OCI-LY1 (cell line): ENCODE data around the gene ASB16.

ENCODE experiments used
- H2AFZ ChIP-seq: fragments of 200-600 bp; sonication (generic), shearing (Covaris generic); 2 replicates; pipeline ENCODE4 v1.6.0; 2014; ENCODE audit warnings: antibody characterized with exemption, mild to moderate bottlenecking, low read length
- H3F3A ChIP-seq: fragments of 200-600 bp; sonication (generic), shearing (Covaris generic); 2 replicates; pipeline ENCODE4 v1.6.0; 2014; ENCODE audit warnings: mild to moderate bottlenecking, antibody characterized with exemption, low read length, moderate library complexity; ENCODE audit not compliant: insufficient read depth
- H3K27ac ChIP-seq: fragments of 200-600 bp; sonication (generic); 2 replicates; pipeline ENCODE4 v1.5.1; 2014; ENCODE audit warnings: low read length, mixed run types, mild to moderate bottlenecking, low read depth; ENCODE audit not compliant: poor library complexity, severe bottlenecking
- H3K27me3 ChIP-seq: fragments of 200-600 bp; sonication (generic); 2 replicates; pipeline ENCODE4 v1.6.0; 2014; ENCODE audit warnings: antibody characterized with exemption, mild to moderate bottlenecking, low read length, moderate library complexity; ENCODE audit not compliant: insufficient read depth
- H3K36me3 ChIP-seq: fragments of 200-600 bp; sonication (generic); 2 replicates; pipeline ENCODE4 v1.6.1; 2014; ENCODE audit warnings: mild to moderate bottlenecking, antibody characterized with exemption, low read length, moderate library complexity, mixed read lengths; ENCODE audit not compliant: insufficient read depth
- H3K4me1 ChIP-seq: fragments of 200-600 bp; sonication (generic); 2 replicates; pipeline ENCODE4 v1.5.1; 2014; ENCODE audit warnings: mild to moderate bottlenecking, low read length, moderate library complexity; ENCODE audit not compliant: insufficient read depth, severe bottlenecking
- H3K4me2 ChIP-seq: fragments of 200-600 bp; sonication (generic), shearing (Covaris generic); 2 replicates; pipeline ENCODE4 v1.6.1; 2014; ENCODE audit warnings: low read length
- H3K4me3 ChIP-seq: fragments of 200-600 bp; sonication (generic); 2 replicates; pipeline ENCODE4 v1.5.1; 2014; ENCODE audit warnings: low read length, low read depth, mild to moderate bottlenecking, mixed read lengths; ENCODE audit not compliant: poor library complexity, severe bottlenecking
- H3K79me2 ChIP-seq: fragments of 200-600 bp; shearing (Covaris generic); 2 replicates; pipeline ENCODE4 v1.6.1; 2016; ENCODE audit warnings: mixed run types, low read length, mixed read lengths; ENCODE audit not compliant: insufficient read depth
- H3K9ac ChIP-seq: fragments of 200-600 bp; sonication (generic), shearing (Covaris generic); 2 replicates; pipeline ENCODE4 v1.6.1; 2014; ENCODE audit warnings: mild to moderate bottlenecking, low read length, mixed read lengths
- H3K9me2 ChIP-seq: fragments of 200-600 bp; sonication (generic), shearing (Covaris generic); 2 replicates; pipeline ENCODE4 v1.6.1; 2014; ENCODE audit warnings: low read depth, mild to moderate bottlenecking, low read length, mixed read lengths
- H3K9me3 ChIP-seq: fragments of 200-600 bp; shearing (Covaris generic); 2 replicates; pipeline ENCODE4 v1.6.1; 2014; ENCODE audit warnings: low read length, mixed read lengths
- H4K20me1 ChIP-seq: fragments of 200-600 bp; sonication (generic), shearing (Covaris generic); 2 replicates; pipeline ENCODE4 v1.6.0; 2016; ENCODE audit warnings: mild to moderate bottlenecking, low read length; ENCODE audit not compliant: insufficient read depth
- CTCF ChIP-seq: fragments of 200-600 bp; sonication (generic), shearing (Covaris generic); IDR thresholded peaks from 2 replicates; pipeline ENCODE4 v1.5.1; 2017; ENCODE audit warnings: mild to moderate bottlenecking, antibody characterized with exemption, low read length, moderate library complexity, mixed read lengths
- EZH2 ChIP-seq: fragments of 200-600 bp; sonication (generic), shearing (Covaris generic); IDR thresholded peaks from 2 replicates; pipeline ENCODE4 v1.8.0; 2017; ENCODE audit warnings: borderline replicate concordance, mixed run types, mild to moderate bottlenecking, antibody characterized with exemption, low read length, moderate library complexity, mixed read lengths

Gene ASB16

GRCh38 chr17:44221084-44221861 lies 50.8 kb downstream of the ASB16 start:
- H3K4me3 ChIP-seq, result peak overlapping the region; percentile 86
- H3K4me2 ChIP-seq, result peak overlapping the region; percentile 95
- peak overlapping the region; percentile 69 for H3K9ac ChIP-seq
- peaks cover 30% of the 10 kb centered on the region for H3K4me1 ChIP-seq
- H3K27me3 ChIP-seq, result no peaks in the 10 kb centered on the region
- H3K36me3 ChIP-seq, result peaks cover 17% of the 10 kb centered on the region
- no peaks in the 10 kb centered on the region for H4K20me1 ChIP-seq
- H3K27ac ChIP-seq, result no peak overlapping the region
- no peaks in the 10 kb centered on the region for H3F3A ChIP-seq
- H3K9me3 ChIP-seq, result no peaks in the 10 kb centered on the region
- no peaks in the 10 kb centered on the region for H3K9me2 ChIP-seq
- H3K79me2 ChIP-seq, result peaks cover 19% of the 10 kb centered on the region
- no peak overlapping the region for H2AFZ ChIP-seq
- TF ChIP-seq CTCF (no peak), EZH2 (no peak)

- TF ChIP-seq EZH2 (no peak), CTCF (no peak)
- peaks cover 25% of the 10 kb centered on the region for H3K4me1 ChIP-seq
- peak overlapping the region; percentile 69 for H3K9ac ChIP-seq
- H2AFZ ChIP-seq, result no peak overlapping the region
- H3K4me3 ChIP-seq, result peak overlapping the region; percentile 86
- H3K27ac ChIP-seq, result no peak overlapping the region
- H3K9me2 ChIP-seq, result no peaks in the 10 kb centered on the region
- H3K4me2 ChIP-seq, result peak overlapping the region; percentile 95
- H3F3A ChIP-seq, result no peaks in the 10 kb centered on the region
- H3K79me2 ChIP-seq, result peaks cover 15% of the 10 kb centered on the region
- no peaks in the 10 kb centered on the region for H3K27me3 ChIP-seq
- no peaks in the 10 kb centered on the region for H3K9me3 ChIP-seq
- H3K36me3 ChIP-seq, result peaks cover 12% of the 10 kb centered on the region
- H4K20me1 ChIP-seq, result no peaks in the 10 kb centered on the region
Measured at GRCh38 chr17:44221862-44222111, 51.3 kb downstream of the ASB16 start.

- Histone ChIP-seq H3K27ac (no peak overlapping the region), H3K27me3 (no peaks in the 10 kb centered on the region), H3K9me3 (no peaks in the 10 kb centered on the region), H2AFZ (no peak overlapping the region), H3K4me2 (peak overlapping the region; percentile 95), H3K4me1 (peaks cover 20% of the 10 kb centered on the region), H3K9me2 (no peaks in the 10 kb centered on the region), H3K79me2 (peaks cover 10% of the 10 kb centered on the region), H3F3A (no peaks in the 10 kb centered on the region), H3K36me3 (peaks cover 8% of the 10 kb centered on the region), H3K4me3 (peak overlapping the region; percentile 86), H4K20me1 (no peaks in the 10 kb centered on the region), H3K9ac (no peak overlapping the region; the same call in 1 of the 2 replicates)
- TF ChIP-seq CTCF (no peak), EZH2 (no peak)
Measured at GRCh38 chr17:44222112-44222869, 51.8 kb downstream of the ASB16 start.
